HG03457 (cell line): ENCODE results near the gene TMEM248.
"Not testable (repeated sequence)": the region's sequence is repeated elsewhere in the genome, so short reads cannot be mapped to it uniquely, and the experiment has no call there.

Experiments used
- ATAC-seq: cut with Tn5 transposase; IDR thresholded peaks from one replicate; pipeline ENCODE4 v1.9.1; 2021; ENCODE audit warnings: moderate number of reproducible peaks; ENCODE audit not compliant: unreplicated experiment

TMEM248 gene

DNA sequence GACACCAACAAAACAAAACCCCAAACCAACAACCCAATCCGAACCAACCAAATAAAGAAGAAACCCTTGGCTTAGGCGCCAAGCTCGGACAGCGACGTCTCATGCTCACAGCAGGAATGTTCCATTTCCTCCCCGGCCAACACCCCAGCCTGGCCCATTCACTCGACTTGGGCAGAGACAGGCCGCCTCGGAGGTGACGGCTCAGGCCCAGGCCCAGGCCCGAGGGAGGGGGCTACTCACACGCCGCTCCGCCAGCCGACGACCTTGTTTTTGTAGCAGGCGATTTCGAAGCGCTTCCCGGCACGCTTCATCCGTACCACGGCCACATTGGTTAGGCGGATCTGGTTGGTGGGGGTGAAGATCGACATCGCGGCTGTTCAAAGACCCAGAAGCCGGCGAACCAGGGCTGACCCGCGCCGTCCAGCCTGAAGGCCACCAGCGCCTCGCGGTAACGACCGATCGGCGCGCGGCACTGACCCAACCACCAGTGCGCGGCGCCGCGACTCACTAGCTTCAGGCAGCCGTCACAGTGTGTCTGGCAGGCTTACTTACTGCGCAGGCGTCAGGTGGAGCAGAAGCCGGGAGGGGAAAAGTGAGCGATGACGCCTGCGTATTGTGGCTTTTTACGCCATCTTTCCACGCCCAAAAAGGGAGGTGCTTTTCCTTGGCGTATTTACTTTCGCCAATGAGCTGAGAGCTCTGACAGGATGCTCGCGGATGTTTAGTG is 74.2 kb downstream of the TMEM248 start, which contains the start of gene SBDS:
Gene SBDS (minus strand): TSS at position 537 of the 727 bp plus-strand sequence. CDS start 169 bp downstream, at position 368.
- ATAC-seq, result peak; percentile 50

DNA sequence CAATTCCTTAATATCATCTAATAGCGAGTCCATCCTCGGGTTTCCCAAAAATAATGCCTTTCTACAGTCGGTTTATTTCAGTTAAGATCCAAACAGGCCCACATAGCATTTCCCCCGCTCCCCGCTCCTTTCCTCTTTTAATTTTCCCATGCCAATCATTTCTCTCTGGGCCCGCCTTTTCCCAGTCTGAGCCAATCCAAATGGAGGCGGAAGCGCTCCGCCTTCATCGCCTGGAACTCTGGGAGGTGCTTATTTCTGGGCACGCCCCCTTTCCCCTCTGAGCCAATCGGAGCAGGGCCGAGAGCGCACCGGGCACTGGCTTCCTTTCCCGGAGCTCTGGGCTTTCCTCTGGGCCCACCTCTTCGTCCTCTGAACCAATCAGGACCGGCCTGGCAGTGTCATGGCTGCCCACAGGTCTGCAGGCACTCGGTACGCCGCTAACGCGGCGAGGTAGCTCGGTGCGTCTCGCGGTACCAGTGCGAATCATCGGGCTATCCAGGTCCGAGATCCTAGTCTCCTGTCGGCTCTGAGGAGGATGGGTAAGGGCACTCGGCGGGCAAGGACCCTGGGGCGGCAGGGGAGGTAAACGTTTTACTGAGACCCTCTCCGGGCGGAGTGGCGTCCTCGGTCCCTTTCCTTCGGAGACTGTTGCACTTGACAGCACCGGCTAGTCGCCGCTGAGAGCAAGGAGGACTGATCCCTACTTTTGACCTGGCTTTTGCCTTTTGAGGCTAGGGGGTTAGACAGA is 75.6 kb downstream of the TMEM248 start, which contains the start of gene TYW1:
Gene TYW1 (plus strand): TSS at position 390 of the 748 bp plus-strand sequence. CDS start 146 bp downstream, at position 536.
- ATAC-seq, result peak; percentile 88

DNA sequence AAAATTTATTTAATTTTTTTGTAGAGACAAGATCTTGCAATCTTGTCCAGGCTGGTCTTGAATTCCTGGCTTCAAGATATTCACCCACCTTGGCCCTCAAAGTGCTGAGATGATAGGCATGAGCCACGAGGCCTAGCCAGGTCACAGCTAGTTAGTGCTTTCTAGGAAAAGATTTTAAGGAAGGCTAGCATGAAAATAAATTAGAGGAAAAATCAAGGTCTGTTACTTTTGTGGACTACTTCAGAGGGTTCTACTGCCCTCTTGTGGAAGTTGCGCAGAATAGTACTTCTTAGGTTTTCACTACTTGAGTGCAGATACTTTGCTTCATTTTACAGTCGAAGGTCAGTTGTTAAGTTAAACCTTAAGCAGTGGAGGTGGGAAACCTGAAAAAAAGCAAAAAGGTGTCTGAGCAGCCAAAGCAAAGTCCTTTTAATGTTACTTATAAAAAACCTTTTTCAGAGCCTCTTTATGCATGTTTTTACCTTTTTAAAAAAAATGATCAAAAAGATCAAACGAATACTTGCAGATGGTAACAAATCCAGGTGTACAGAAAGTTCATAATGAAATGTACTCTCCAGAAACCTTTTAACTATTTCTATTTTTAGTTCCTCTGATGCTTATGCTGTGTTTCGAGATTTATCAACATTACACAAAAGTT is 79.7 kb downstream of the TMEM248 start:
- ATAC-seq, result not testable (repeated sequence)

DNA sequence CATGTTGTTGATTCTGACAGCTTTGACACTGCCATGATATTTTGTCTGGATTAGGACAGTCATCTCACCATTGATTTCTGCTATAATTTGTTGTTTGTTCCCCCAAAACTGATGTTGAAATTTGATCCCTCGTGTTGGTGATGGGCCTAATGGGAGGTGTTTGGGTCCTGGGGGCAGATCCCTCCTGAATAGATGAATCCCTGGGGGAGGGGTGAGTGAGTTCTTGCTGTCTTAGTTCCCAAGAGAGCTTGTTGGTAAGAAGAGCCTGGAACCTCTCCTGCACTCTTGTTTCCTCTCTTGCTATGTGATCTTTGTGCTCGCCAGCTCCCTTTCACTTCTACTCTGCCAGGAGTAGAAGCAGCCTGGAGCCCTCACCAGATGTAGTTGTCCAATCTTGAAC is 83.1 kb downstream of the TMEM248 start:
- ATAC-seq, result not testable (repeated sequence)

DNA sequence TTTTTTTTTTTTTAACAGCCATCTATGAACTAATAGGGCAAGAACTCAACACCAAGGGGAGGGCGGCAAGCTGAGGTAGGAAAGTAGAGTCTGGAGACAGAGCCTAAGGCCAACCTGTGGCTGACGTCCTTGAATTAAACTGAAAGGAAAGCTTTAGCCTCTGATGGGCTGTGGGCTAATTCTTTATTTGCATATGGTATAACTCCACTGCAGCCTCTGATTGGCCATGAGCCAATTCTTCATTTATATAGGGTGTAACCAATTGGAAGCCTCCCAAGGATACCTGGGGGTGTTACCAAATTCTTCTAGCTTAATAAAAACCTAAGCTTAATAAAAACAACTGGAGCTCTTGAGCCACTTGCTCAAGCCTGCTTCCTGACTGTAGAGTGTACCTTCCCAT is 85.9 kb downstream of the TMEM248 start:
- no peak for ATAC-seq
